ENCODE measurements around the gene RGS13.

- TF ChIP-seq CTCF (conservative IDR thresholded peaks at IDR 0.05) (no peak), ZFX (IDR thresholded peaks at IDR 0.05) (no peak)
Measured at GRCh38 chr1:192702212-192702902, 66.4 kb downstream of the RGS13 start.
